K562 (cell line): ENCODE data around the gene DDX55. TPM values are rescaled to one million over a fixed set of nuclear protein-coding genes. Genes with fewer than 3 reads are reported as not detected.

Experiments
- AFF1 ChIP-seq, 2 experiments: fragments of 450-650 bp; IDR thresholded peaks; 2 replicates each; pipeline ENCODE4 v1.6.1; 2018; ENCODE audit warnings: mild to moderate bottlenecking in 2 of 2, low read depth in 1 of 2; ENCODE audit not compliant: partially characterized antibody in 2 of 2
- IFI16 ChIP-seq: fragments of 250-450 bp; sonication (Bioruptor Pico); IDR thresholded peaks from 2 replicates; pipeline ENCODE4 v2.1.2; 2022; ENCODE audit warnings: mild to moderate bottlenecking, inconsistent platforms
- MCM2 ChIP-seq: fragments of 450-650 bp; IDR thresholded peaks from 2 replicates; pipeline ENCODE4 v1.6.1; 2017; ENCODE audit warnings: low read depth, mild to moderate bottlenecking
- MGA ChIP-seq: fragments of 450-650 bp; IDR thresholded peaks from 2 replicates; pipeline ENCODE4 v1.6.1; 2016; ENCODE audit warnings: mild to moderate bottlenecking, moderate library complexity
- MYNN ChIP-seq, 2 experiments: sonication (generic); formaldehyde crosslinking in 1 of 2; IDR thresholded peaks; 2 replicates each; pipeline versions ENCODE4 v1.5.0 to v1.6.1; 2016 to 2020; ENCODE audit warnings: antibody characterized with exemption in 1 of 2, missing genetic modification reagents in 1 of 2
- SRSF3 ChIP-seq: fragments of 200-400 bp; formaldehyde crosslinking; IDR thresholded peaks from 2 replicates; pipeline ENCODE4 v1.6.1; 2016; ENCODE audit warnings: mild to moderate bottlenecking, low read length, moderate library complexity; ENCODE audit not compliant: insufficient read depth
- TAF9B ChIP-seq: fragments of 450-650 bp; IDR thresholded peaks from 2 replicates; pipeline ENCODE4 v1.6.1; 2018; ENCODE audit warnings: mild to moderate bottlenecking; ENCODE audit not compliant: partially characterized antibody
- TCFL5 ChIP-seq: fragments of 250-450 bp; sonication (Bioruptor Pico); conservative IDR thresholded peaks from 2 replicates; pipeline ENCODE4 v1.6.1; 2021; ENCODE audit warnings: mild to moderate bottlenecking, moderate library complexity, matching md5 sums
- ZNF140 ChIP-seq: fragments of 250-450 bp; sonication (Bioruptor Pico); IDR thresholded peaks from 2 replicates; pipeline ENCODE4 v1.8.0; 2021; ENCODE audit warnings: moderate library complexity, mild to moderate bottlenecking, inconsistent platforms
- polyA plus RNA-seq, 8 experiments: library from polyadenylated mRNA; depleted of rRNA in 4 of 8; stranded (reverse) in 5 of 8; unstranded in 3 of 8; fragments of >200 nt; fragmentation: Nextera tagmentation in 2 of 8; fragmentation: Illumina TruSeq in 1 of 8; extraction: Ambion mirVana in 2 of 8; extraction: Trizol in 1 of 8; gene quantifications; 2 replicates each; pipeline versions ENCODE4 v1.2.1 to v1.2.3, GENCODE V29; 2011 to 2014; ENCODE audit warnings: inconsistent platforms in 1 of 8, missing spikeins in 1 of 8
- total RNA-seq, 7 experiments: library from RNA; depleted of rRNA in 6 of 7; stranded (reverse); fragments of >200 nt in 6 of 7; fragmentation: Illumina TruSeq in 2 of 7; extraction: Trizol in 2 of 7; gene quantifications; 2 replicates each; pipeline versions ENCODE4 v1.2.1 to v1.2.3, GENCODE V29; 2011 to 2021; ENCODE audit warnings: low replicate concordance in 1 of 7

The DDX55 gene
- total and polyA plus RNA-seq, 9 of the 15 experiments (the other 6 are each of a cell fraction or from before 2014, with no cell fraction given), result 10.6 to 71.0 (median 60.9) TPM

- TF ChIP-seq AFF1 (IDR thresholded peaks at IDR 0.05; ENCODE audit: low read depth in 1 of 2, partially characterized antibody in 2 of 2) (peak; percentile 17 to 55), MGA (peak; percentile 93), IFI16 (CRISPR knock-in tag) (no peak), TCFL5 (CRISPR knock-in tag) (no peak), ZNF140 (CRISPR knock-in tag) (no peak), SRSF3 (no peak), MYNN (IDR thresholded peaks at IDR 0.05) (no peak), MYNN (CRISPR knock-in tag; IDR thresholded peaks at IDR 0.05) (no peak), TAF9B (peak; percentile 94), MCM2 (no peak)
Measured at GRCh38 chr12:123601602-123602489, at the start of gene DDX55 (continued).
